Caki2 (cell line): ENCODE results near the gene CRMP1. TPM values are rescaled to one million over a fixed set of nuclear protein-coding genes. Genes with fewer than 3 reads are reported as not detected.

Experiments used
- DNase-seq: peaks from one replicate; pipeline ENCODE4 v3.0.0-alpha.2; 2015; ENCODE audit warnings: low read depth
- in situ Hi-C: cut with HindIII; loops from 2 replicates; pipeline ENCODE4 v1.10.0; 2016; ENCODE audit warnings: low sequenced_read_pairs, low pct_unique_long_range_greater_than_20kb, mixed read lengths
- total RNA-seq: library from RNA; depleted of rRNA; stranded (reverse); fragments of >200 nt; shearing (Covaris generic); gene quantifications from 2 replicates; pipeline ENCODE4 v1.2.3, GENCODE V29; 2014; ENCODE audit warnings: low replicate concordance

Gene CRMP1
- total RNA-seq, 1 experiment from 2014 or later: not detected

DNA sequence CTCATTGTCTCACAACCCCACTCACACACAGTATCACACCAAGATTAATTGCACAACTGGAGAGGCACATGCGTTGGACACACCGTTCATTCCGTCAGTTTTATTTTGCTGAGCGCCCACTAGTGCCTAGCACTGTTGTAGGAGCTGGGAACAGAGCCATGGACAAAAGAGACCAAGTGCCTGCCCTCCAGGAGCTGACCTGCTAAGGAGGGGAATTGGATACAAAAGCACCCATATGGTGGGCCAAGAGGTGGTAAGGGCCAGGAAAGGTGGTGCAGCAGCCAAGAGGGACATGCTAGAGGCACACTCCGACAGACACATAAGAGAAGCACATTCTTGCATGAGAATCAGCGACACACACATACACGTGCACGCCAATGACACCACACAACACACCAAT lies 705 bp upstream of the CRMP1 start:
- in situ Hi-C loops: no loop called here
- DNase-seq: no peak

DNA sequence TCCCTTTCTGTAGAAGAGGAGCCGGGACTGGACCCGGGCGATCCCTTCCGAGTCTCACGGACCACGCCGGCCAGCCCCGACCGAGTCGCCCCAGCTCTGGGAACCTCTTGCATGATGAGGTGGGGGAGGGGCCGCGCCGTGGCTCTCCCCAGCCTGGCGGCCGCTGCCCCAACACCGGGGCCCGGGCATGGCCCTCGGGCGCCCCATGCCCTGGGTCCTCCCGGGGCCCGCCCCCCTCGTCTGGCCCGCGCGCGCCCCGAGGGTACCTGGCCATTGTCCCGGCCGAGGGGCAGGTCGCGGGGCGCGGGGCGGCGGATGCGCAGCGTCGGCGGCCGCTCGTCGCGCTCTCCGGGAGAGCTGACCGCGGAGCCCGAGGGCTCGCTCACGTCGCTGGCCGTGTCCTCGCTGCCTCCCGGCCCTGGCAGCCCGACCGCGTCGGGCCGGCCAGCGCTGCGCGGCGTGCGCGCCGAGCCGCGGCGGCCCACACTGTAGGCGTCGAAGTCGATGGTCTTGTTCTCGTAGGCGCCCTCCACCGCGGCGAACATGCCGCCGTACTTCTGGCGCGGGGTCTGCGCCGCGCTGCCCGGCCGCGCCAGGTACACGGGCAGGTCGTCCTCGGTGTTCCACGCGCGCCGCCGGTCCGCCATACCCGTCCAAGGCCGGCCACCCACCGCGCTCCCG lies 423 bp downstream of the CRMP1 start:
- in situ Hi-C loops: no loop called here
- no peak for DNase-seq

DNA sequence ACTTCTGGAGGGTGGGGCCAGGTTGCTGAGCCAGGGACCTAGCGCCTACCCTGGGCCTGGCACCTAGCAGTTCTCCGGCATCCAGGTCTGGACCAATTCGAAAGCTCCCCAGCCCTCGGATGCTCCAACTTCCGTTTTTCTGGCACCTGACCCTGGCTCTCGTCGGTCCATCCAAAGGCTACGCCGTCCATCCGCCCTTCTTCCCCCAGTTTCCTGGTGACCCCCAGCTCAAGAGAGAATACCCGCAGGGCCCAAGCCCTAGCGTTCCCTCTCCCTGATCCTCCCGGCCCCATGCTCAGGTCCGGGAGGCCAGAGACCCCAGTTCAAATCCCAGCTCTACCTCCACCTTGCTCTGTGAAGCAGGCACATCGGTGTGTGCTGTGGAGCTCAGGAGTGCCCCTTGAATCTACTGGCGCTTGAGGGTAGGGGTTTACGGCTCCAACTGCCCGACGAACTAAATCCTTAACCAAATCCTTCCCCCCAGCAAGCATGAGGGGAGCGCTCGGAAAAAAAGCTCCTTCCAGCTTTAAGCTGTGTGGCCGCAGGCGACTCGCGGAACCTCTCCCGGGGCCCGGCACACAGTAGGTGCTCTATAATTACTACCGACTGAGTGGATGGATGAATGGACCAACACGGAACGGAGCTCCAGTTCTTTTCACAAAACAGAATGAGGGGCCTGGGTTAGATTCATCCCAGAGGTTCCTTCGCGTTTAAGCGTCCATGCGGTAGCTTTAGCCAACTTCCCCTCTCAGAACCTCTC lies 1.1 kb downstream of the CRMP1 start:
- in situ Hi-C loops: no loop called here
- DNase-seq: no peak

DNA sequence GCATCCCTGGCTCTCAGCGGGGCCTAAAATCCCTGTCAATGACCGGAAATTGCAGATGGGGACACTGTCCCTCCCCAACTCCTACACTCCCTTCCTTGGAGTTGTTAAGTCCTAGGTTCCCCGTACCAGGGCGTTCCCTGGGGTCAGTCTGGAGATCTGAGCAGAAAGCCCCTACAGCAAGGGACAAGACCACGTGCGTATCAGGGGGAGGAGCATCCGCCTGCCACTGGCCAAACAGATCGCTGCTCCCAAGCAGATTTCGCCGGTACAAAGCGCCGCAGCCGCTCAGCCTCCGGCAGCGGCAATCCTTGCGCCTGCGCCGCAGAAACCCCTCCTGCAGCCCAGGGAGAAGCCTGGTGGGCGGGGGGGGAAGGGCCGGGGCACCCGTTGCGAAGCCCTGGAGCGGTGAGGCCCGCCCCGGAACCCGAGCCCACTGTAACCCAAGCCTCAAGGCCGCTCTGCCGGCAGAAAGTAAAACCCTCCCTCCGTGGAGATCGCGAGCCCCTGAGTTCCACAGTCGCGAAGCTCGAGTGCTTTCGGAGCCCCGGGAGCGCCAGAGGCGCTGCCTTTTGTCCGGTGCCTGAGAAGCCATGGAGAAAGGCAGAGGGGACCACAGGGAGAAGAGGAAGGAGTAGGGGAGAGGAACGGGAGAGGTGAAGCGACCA lies 2.7 kb downstream of the CRMP1 start:
- no peak for DNase-seq
- in situ Hi-C loops: no loop called here

DNA sequence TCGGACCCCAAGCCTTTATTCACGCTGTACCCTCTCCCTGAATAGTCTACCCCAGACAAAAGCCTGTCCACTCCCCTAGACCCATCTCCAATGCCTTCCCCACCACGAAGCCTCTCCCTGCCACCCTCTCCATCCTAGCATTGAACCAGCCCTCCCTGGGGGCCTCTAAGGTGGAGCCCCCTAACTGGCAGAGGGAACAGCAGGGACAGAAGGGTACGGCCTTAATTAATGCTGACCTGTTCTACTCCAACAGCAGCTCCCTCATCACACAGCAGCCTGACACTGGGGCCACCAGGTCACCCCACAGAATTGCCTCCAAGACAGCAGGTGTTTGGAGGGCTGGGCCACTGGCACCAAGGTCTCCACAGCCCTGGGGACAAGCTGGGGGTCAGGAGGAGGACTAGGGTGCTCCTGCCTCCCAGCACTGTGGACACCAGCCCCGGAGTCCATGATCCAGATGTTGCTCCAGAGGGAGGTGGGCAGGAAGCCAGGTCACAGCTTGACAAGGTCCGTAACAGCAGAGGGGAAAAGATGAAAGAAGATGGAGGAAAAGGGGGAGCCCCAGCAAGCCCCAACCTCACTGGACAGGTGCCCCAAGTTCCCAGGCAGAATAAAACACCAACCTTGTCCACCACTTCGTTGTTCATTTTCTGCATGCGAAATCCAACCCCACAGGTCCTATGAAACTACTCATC lies 3.7 kb downstream of the CRMP1 start:
- DNase-seq: no peak
- in situ Hi-C loops: no loop called here

DNA sequence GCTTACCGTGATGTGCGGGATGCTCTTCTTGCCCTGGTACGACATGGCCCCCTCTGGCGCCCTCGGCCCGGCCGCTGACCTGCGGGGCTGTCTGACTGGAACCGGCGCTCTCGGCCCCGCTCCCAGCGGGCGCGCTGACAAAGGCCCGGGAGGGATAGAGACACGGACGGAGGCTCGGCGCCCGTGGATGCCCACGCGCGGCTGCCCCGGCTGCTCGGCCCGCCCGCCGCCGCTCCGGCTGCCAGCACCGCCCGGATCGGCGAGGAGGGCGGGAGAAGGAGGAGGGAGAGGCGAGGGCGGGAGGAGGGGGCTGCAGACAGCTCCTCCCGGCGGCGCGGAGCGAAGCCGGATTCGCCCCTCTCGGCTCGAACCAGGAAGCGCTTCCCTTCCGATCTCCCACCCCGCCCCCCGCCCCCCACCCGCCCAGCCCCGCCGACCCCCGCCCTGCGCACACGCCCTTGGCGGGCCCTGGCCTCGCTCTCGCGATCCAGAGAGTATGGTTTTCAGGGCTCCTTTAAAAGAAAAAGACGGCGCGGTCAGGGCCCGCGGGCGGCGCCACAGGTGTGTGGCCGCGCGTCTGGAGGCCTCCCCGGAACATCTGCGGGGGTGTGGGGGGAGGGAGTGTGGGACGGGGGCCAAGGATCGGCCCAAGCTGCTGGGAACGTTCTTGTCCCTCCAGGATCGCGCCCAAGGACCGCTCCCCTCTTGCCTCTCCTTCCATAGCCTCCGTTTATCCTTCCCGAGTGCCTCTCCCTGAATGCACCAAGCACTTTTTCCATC lies 4.5 kb downstream of the CRMP1 start:
- in situ Hi-C loops: no loop called here
- DNase-seq: no peak

DNA sequence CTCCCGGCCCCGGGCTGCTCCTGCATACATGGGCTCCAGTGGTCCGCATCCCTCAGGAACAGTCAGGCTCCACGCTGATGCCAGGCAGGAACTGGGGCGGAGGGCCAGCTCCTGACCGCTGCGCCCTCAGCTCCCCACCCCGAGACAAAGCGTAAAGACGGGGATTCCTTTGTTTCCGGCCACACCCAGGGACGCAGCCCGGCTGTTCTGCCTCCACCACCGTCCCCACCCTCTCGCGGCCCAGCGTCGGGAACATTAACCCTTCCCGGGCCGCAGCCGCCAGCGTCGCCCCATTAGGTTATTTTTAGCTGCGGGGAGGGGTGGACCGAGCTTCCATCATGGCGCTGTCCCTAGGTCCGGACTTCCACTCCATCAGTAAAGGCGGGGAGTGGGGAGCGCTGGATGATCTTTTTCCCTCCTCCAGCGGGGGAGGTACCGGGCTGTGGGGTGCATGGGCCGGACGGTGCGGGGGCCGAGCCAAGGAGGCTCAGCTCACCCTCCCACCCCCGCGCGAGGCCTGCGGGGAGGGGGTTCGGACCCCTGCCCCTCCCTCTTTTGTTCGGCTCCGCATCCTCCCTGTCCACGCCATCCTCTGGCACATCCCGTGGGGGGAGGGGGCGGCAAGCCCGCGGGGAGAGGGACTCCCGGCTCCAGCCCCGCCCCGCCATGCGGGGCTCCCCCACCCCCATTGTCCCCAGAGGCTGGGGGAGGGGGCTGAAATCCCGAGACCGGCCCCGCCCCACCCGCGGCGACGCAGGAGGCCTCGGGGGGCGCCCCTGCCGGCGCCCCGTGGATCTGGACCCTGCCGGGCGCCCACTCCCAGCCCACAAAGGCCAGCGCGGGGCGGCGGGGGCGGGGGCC lies 5.3 kb downstream of the CRMP1 start:
- in situ Hi-C loops: no loop called here
- no peak for DNase-seq

DNA sequence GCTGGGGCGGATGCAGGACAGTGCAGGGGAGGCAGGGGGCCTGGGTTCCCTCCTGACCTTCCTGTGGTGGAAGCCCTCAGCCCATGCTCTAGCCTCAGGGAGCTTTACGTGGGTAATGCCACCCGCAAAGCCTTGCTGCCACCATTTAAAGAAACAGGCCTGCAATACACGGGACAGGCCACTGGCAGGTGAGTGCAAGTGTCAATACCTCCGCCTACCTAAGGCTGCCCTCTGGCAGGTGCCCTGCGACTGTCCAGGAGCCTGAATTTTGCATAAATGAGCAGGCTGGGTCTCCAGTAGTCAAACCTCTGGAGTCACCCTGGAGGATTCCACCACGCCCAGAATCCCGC lies 5.9 kb downstream of the CRMP1 start:
- no peak for DNase-seq
- in situ Hi-C loops: no loop called here

DNA sequence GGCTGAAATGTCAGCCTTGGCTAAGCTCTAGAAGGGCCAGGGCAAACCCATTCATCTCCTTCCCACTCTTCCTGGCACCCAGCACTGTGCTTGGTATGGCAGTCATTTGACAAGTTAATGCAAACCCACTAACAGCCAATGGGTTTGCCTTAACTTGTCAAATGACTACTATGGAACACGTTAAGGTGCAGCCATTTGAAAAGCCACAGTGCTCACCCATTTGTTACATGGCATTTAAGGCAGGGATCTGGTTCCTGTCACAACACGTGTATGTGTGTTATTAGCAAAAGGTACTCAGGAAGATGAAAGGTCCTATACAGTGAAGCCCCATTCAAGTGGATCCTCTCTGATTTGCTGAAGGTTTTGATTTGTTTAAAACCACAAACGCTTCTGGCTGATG lies 7.2 kb downstream of the CRMP1 start:
- in situ Hi-C loops: no loop called here
- DNase-seq: no peak

DNA sequence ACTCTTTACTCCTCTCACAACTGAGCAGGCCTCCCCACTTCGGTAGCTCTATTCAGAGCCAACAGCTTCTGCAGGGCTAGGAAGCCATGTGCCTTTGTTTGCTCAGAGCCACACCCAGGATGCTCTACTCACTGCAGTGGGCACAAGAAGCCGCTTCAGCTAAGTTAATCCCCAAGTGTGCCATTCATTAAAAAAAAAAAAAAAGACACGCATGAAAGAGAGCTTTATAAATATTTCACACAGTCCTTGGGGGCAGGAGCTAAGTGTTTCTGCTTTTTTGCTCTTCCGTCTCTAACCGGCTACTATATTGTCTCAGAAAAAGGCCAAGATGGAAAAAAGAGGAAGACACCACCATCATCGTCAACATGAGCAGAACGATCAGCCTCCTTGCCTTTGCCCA lies 8.1 kb downstream of the CRMP1 start:
- in situ Hi-C loops: no loop called here
- DNase-seq: no peak

DNA sequence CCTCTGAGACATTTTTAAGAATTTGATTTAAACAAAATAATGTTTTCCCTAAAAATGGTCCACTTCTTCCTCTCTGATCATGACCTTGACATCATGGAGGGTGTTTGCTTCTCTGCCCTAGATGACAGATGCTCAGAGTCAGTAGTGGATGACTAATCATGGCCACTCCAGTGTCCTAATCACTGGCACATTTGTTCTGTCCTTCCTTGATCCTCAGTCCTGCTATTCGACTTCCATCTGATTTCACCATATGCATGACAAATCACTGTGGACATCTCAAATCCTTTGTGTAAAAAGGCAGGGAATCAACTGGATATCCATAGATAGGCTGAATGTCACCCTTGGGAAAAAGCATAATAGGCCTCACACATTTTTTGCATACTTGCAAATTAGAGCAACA lies 9.0 kb downstream of the CRMP1 start:
- DNase-seq: no peak
- in situ Hi-C loops: no loop called here

DNA sequence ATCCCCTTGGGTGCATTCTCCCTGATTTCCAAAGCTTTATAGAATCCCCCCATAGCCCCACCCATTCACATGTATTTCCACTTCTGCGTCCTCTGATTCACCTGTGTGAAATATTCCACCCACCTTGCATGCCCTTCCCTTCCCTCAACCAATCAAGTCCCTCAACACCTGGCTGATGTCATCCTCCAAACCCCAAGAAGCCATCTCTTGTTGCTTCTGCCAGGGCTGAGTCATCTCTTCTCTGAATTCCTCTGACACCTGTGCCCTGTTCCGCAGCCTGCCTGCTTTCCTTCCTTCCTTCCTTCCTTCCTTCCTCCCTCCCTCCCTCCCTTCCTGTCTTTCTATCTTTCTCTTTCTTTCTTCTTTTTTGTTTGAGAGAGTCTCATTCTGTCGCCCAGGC lies 9.9 kb downstream of the CRMP1 start:
- DNase-seq: no peak
- in situ Hi-C loops: no loop called here

DNA sequence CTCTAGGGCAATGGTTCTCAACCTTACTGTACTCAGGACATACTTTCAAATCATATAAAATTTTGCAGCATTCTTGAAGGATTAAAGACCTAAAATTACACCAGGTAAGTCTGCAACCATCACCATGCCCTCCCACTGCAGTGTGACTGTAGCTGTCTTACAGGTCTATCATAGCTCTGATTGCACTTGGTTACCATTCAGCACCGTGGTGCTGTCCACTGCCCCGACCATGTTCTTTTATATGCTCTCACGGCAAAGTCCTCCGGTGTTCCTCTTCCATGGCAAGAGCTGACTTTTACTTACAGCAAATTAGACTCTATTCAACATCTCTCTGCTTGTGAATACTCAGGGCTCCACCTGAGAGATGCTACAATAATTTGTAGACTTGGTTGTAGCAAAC lies 11.5 kb downstream of the CRMP1 start:
- in situ Hi-C loops: no loop called here
- no peak for DNase-seq

DNA sequence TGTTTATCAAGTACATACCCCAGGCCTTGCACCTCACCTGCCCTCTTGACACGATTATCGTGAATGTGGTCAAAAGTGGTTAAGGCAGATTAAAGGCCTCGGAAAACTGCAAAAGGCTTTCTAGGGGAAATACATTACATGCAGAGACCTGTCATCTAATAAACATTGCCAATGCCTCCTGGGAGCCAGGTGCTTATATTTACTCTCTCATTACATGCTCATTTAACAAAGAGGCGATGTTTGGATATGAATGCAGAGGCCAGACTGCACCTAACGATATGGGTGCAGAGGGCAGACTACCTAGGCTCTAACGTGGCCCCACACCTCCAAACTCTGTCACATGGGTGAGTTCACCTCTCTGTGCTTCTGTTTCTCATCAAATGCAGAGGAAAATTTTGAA lies 14.5 kb downstream of the CRMP1 start:
- in situ Hi-C loops: no loop called here

DNA sequence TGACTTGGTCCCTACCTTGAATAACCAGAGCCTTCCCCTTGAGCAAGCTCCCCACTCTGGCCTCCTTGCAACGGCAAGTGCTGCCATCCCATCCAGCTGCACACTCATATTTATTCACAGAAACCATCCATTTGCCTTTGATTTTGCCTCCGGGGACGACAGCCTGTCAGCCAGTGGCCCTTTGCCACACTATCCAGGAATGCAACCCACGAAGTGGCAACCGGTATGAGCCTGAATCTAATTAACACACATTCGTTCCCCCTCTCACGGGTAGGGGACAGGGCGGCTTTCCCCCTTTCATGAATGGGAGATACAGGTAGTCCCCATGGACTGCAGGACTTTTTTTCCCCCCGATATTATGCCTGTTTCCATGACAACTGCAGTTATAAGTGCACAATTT lies 15.5 kb downstream of the CRMP1 start:
- in situ Hi-C loops: no loop called here
- no peak for DNase-seq

More for the DNA sequence above, 14.5 kb downstream of the CRMP1 start:
- no peak for DNase-seq

DNA sequence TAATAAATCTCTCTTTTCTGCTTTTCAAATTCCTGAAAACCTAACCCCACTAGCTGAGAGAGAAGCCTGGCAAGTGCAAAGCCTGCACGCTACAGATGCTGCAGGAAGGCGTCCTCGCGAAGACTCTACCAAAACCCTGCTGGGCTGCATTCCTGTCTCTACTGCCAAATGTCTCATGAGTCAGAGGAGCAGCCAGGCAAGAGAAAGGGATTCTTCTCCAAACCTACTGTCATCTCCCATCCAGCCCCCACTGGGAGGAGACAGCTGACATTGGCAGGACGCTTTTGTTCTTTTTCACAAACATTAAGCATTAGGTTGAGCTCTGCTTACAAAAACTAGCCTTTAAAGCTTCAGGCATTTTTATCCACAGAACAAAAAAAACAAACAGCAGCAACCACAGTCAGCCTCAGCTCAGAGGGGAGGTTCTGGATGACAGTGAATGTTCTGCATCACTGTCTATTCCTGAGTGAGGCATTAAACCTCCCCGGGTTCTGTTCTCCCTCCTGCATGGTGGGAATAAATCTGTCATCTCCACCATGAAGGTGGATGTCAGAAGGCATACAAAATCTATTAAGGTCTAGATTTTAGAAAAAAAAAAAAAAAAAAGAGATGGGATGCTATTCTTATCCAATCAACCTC lies 18.0 kb downstream of the CRMP1 start:
- in situ Hi-C loops: no loop called here

DNA sequence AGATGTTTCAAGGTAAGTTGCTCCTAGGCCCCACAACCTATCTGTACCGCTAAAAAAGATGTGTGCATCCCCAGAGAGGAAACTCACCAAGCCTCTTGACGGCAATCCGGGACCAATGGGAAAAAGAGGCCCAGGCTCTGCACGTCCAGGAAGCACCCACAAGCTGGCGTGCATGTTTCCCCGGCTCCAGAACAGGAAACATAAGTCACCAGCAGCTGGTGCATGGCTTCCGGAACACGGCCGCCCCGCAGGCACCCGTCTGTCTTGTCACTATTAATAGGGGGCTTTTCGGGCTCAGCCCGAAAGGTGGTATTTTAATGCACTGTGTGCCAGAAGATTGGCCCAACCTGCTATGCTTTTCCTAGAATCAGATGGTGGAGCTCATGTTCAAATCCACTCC lies 22.2 kb downstream of the CRMP1 start:
- in situ Hi-C loops: no loop called here
- DNase-seq: no peak

More for the DNA sequence above, 18.0 kb downstream of the CRMP1 start:
- DNase-seq: no peak
